Urothelium cell line (cell line): ENCODE measurements around the gene MXRA5.
"Not testable (repeated sequence)": the region's sequence is repeated elsewhere in the genome, so short reads cannot be mapped to it uniquely, and the experiment has no call there.

Source experiments
- DNase-seq: peaks from one replicate; pipeline ENCODE4 v3.0.0; 2011; ENCODE audit warnings: low spot score, mixed read lengths
- FAIRE-seq: peaks from 2 replicates; lab custom pipeline; 2011; peaks lifted over from hg19 to GRCh38; lab: Jason Lieb, UNC

MXRA5 gene

DNA sequence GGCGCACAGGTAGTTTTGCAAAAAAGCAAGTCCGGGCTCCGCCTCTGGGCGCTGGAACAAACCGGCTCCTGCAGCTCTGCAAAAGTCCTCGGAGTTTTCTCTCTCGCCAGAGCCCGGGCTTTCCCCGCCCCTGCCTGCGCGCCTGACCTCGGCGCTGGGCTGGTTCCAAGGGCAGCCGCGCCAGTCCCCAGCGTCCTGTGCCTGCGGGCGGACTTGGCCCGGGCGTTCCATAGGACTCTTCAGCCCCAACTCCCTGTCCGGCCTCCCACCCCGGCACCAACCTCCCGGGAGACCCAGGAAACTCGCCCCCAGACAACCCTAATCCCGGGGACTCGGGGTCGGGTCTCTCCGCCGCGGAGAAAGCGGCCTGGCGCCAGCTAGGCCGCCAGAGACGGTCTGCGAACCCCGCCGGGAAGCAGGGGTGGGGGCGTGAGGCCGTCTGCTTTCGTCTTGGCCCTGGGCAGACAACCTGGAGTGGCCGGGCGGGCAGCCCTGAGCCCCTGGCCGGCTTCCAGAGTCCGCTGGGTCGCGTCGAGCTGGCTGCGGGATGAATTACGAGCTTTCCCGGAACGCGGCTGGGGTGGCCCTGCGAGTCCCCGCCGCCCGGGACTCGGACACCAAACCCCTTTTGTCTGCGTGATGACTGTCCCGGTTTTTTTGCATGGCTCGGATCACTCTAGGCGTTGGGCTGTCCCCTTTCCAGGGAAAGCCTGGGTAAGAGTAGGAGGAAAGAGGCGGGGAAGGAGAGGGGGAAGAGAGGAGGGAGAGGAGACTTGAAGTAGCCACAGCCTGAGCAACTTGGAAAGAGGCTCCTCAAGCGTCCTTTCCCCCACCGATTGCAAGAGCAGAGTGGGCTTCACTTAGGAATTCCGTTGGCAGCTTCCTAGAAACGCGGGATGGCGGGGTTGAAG is 916 bp downstream of the MXRA5 start:
- DNase-seq (peak; percentile 30), FAIRE-seq (no peak)

DNA sequence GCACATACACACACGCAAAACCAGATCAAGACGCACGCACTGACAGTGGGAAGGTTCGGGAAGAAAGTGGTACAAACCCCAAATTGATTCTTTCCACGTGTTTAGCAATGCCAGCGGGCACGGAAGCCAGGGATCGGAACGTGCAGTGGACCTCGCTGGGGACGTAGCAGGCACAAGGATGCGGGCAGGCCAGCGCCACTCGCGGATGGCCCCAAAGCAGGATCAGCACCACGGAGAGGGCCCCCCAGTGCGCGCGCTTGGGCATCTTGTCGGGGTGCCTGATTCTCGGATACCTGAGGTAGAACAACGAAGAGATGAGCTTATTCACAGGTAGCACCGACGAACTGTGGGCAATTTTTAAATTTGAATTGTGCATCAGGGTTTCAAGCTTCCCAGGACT is 2.9 kb downstream of the MXRA5 start:
- not testable (repeated sequence) for FAIRE-seq, DNase-seq

DNA sequence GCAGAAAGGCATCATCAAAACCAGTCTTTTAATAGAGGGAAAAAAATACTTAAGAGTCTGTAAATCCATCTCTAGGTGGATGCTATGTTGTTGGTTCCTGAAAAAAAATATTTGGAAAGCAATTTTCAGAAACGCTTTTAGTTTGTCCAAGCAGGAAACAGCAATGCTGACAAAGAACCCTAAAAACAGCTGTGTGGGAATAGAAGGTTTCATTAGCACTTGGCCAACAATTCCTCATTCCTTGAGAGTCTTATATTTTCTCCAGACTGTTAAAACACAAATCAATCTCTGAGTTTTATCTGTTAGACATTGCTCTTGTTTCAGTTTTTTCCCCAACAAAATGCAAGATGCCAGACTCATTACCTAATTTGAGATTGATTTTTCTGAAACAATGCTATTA is 6.4 kb downstream of the MXRA5 start:
- FAIRE-seq (no peak), DNase-seq (no peak)

DNA sequence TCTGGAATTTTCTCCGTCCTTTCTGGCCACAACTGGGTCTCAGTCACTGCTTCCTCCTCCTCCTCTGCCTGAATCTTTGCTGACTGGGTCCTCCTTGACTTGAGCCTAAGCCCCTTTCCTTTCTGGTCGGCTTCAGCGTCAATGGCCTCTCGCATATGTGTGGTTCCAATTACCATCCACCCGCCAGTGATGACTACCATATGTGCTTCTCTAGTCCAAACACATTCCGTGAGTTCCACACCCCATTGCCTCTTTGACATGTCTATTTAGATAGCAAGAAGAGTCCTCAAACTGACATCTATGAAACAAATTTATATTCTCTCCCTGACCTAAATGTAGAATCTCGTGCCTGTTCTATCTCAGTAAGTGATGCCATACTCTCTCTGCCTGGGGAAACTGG is 19.8 kb downstream of the MXRA5 start:
- DNase-seq (no peak), FAIRE-seq (no peak)

DNA sequence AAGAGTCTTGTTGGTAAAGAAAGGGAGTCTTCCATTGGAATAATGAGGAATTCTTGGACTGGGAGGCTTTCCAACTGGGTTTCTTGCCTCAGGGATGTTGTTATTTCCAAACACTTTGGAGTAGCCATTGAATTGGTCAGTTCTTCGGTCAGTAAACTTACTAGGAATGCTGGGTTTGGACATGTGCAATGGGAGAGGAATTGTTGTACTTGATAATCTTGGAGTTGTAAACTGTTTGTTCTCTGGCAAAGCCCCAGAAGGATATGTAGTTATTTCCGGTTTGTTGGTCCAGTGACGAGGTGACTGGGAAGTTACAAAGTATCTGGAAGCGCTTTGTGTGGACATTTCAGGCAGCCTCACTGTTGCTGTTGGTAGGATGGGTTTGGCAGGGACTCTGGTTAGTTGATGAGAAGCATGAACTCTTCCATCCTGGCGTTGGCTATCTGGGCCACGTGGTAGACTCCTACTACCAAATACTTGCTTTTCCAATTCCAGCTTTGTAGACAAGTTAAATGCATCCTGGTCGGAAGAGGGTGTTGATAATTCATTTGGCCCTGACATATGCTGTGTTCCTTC is 25.9 kb downstream of the MXRA5 start:
- FAIRE-seq, result no peak
- no peak for DNase-seq

DNA sequence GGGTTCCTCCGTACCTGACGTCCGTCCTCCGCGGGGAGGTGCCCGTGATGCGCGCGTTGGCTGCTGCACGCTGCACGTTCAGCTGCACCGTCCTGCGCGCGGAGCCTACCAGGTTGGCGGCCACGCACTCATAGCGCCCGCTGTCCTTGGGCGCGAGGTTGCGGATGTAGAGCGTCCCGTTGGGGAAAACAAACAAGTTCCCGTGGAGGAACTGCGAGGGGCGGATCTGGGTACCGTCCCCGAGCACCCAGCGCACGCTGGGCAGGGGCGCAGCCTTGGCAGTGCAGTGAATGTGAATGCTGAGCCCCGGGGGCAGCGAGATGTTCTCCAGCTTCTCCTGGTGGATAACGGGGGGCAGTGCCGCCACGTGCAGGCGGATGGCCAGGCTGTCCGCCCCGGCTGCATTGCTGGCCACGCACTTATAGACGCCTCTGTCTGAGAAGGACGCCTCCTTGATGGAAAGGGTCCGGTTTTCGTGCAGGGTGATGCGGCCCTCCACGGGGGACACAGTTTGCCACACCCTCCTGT is 29.2 kb downstream of the MXRA5 start:
- DNase-seq (no peak), FAIRE-seq (no peak)

DNA sequence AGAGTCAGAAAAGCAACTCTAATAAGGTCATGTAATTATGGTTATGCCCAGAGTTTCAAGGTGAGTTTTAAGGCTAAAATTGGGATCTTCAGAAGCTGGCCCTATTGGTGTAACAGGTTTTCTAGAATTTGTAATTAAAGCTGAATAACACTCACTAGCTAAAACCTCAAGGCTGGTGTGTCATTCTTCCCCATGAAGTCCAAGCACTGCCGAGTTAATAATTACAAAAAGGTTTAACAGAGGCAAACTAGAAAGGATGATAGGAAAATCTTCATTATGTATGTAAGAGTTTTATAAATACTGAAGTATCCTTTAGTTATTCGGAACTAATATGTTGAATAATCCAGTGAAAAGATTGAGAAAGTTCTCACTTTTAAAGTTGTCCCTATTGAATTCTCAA is 34.3 kb downstream of the MXRA5 start:
- no peak for FAIRE-seq
- DNase-seq, result no peak

DNA sequence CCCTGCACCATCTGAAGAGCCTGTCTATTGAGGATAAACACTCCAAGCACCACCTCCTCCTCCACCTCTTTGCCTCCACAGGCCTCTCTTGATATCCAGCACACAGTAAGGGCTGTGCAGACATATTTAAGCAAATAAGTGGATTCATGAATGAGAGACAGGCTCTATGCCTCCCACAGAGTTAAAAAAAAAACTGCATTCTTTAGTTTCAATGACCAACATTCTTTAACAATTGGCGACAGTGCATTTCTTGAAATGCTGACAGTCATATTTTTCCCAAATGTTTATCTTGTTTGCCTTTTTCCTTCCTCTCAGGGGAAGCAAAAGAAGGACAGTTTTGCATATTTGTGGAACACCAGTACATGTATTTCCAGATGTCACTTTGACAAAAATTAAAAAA is 38.6 kb downstream of the MXRA5 start:
- no peak for DNase-seq
- FAIRE-seq, result no peak

DNA sequence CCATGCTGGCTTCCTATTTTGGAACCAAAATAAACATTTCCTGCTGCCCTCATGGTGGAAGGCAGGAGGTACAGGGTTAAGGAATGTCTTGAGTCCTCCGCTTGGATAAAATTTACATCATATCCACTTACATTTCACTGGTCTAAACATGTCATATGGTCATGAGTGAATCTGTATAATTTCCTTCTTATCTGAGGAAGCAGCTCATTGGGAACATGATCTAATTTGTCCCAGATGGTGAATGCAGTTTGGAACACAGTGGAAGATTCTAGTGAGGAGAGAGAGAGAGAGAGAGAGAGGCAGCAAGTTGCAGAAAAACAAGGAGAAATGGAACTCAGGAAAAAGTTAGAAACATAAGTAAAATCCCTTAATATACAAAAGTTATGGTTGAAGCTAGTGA is 46.8 kb downstream of the MXRA5 start:
- DNase-seq, result no peak
- FAIRE-seq, result no peak

DNA sequence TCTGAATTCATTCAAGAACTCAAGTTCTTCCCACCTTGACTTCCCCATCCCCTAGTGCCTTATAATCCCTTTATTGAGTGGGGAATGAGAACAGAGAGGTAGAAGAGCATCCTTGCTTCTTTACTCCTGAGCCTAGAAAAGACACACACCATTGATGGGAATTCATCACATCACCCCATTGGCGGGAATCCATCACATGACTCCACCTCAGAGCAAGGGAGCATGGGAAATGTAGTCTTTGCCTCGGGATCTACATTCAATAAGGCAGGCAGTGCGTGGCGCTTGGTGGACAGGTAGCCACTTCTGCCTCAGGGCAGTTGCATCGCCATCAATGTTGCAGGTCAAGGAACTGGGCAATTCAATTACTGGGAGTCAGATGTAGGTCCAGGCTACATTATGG is 50.7 kb downstream of the MXRA5 start:
- DNase-seq (peak; percentile 6), FAIRE-seq (no peak)

DNA sequence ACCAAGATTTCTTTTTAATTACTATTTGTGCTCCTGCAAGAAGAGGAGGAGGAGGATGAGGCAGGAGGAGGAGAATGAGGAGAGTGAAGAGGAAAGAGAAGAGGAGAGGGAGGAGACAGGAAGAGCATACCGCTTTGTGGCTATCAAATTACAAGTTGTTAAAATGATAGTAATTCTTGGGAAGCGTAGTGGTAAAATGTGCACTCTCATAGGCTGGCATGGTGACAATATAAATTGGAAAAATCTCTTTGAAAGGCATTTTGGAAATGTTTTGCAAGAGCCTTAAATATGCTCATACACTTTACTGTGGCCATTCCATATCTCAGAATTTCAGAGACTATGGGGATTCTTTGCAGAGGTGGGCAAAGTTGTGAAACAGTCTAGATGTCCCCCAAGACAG is 53.2 kb downstream of the MXRA5 start:
- DNase-seq (no peak), FAIRE-seq (no peak)

DNA sequence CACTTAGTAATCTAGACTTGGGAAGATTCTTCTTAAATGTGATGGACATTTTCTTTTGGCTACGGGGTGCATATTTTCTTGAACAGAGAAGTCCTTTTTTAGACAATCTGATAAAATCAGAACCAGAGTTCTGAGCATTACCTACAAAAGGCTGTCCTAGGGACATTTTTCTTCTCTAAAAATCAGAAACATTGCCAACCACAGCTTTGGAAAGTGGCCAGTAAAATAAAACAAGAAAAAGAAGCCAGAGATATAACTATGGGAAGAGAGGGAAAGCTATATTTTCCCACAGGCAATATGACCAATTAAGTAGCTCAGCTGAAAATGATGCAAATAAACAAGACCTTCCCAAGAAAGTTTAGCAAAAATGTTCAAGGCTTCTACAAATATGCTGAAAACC is 55.9 kb downstream of the MXRA5 start:
- FAIRE-seq, result no peak
- DNase-seq, result no peak

DNA sequence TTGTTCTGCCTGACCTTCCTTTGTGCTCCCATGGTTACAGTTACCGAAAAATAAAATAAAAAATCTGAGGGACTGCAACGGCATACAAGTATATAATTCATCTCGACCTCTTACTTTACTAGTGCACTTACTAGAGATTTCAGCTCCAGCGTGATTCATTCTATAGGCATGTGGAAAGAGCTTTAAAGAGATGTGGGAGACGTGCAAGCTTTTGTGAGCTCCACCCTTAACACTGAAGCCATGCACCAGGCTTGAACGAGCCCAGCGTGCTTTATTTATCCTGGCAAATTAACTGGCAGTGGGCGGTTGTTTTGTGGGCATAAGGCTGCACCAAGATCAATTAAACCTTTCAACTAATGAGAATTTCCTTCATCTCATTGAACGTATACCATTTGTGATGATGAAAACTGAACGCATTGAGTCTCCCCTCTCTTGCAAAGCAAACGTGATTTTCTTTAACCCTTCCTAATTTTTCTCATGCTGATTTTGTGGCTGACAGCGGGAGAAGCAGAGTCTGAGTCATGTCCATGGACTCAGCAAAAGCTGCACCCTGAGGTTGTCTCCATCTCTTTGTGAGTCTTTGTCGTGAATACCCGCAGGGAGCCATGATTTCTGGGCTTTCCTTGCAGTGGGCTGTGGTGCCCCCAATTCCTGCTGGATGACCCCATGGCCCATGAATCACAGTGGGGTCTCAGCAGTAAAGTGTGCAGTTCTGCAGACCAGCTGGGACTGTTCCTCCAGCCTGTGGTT is 60.1 kb downstream of the MXRA5 start:
- DNase-seq (peak; percentile 13), FAIRE-seq (no peak)

DNA sequence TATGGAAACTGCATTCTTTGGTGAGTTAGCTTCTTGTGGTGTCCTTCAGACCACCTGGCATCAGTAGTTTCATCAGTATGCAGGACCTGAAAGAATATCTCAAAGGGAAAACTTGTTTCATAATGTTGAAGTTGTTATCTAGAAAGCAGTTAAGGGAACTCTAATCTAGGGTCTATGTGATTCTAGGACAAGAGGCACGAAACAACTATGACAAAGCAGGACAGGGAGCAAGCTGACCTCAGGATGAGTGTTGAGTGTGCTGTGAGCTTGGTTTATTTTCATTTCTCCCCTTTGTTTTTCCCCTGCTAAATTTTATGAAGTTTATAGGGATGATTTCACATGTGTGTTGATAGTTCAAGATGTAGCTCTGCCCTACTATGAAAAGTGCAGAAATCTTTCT is 65.7 kb downstream of the MXRA5 start:
- DNase-seq, result no peak
- no peak for FAIRE-seq

DNA sequence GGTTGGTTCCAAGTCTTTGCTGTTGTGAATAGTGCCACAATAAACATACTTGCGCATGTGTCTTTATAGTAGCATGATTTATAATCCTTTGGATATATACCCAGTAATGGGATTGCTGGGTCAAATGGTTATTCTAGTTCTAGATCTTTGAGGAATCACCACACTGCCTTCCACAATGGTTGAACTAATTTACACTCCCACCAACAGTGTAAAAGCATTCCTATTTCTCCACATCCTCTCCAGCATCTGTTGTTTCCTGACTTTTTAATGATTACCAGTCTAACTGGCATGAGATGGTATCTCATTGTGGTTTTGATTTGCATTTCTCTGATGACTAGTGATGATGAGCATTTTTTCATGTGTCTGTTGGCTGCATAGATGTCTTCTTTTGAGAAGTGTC is 72.8 kb downstream of the MXRA5 start:
- not testable (repeated sequence) for DNase-seq, FAIRE-seq

DNA sequence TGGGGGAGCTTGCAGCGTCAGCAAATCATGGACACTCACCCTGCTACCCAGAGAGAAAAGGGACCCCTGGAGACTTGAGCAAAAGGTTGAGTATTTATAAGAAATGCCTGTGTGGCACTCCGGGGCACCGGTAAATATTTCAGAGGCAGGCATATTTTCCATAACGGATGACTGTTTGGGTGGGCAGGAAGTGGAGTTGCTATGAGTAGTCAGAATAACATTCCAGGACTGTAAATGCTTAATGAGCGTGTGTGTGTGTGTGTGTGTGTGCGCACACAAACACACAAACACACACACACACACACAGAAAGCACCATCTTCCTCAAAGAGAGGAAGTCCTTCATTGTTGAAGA is 74.6 kb downstream of the MXRA5 start:
- FAIRE-seq, result no peak
- peak; percentile 25 for DNase-seq

DNA sequence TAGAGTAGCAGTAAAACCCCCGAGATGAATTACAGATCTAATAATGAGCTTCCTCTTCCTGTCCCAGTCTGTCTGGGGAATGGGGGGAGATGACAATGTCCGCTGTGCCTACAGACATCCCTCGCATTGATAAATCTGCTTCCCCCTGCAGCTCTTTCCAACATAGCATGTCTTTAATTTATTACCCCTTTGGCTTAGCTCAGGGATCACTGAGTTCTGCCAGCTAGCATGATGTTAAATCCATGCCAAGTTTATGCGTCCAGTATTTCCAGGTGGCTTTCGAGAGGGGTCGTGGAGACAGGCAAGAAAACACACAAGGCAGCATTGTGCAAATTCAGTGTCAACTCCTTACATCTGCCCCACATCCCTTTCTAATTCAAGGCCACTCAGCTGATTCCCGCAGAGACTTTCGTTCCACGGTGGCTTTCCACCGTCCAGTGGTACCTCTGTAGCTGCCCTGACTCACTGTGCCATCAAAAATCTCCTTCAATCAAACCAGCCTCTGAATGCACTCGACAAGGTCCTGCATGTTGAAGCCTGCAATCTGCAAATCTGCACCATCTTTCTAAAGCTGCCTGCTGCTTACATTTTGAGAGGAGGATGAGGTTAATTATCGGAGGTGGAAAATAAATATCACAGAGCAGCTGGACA is 75.1 kb downstream of the MXRA5 start:
- FAIRE-seq, result no peak

DNA sequence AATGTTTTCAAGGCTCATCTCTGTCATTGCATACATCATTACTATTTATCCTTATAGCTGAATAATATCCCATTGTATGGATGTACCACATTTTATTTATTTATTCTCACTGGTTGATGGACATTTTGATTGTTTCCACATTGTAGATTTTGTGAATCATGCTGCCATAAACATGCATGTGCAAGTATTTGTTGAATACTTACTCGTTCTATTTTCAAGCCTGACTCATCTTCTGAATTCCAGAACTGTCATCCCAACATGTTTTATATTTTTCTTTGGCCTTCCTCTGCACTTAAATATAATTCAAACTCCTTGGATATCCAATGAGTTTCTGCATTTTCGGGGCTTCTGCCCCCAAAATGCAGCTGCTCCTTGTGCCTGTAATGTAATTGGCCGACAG is 77.6 kb downstream of the MXRA5 start:
- FAIRE-seq, result no peak

More for the DNA sequence above, 75.1 kb downstream of the MXRA5 start:
- no peak for DNase-seq

DNA sequence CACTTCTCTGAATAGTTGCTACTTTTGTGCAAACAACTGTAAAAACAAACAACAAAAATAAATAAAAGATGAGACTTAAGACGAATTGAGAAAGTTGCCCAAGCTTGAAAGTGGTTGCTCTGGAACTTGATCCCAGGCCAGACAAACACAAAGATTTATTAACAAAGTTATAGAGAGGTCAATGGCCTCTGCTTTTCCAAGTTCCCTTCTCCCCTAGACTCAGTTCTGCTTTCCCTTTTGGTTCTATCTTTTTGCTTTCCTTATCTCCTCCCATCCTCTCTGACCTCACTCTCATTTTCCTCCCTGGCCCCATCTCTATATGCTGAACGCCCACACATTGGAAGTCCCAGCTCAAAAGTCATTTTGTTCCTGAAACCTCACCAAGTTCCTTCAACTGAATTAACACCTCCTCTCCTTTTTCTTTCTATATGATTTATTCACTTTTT is 82.7 kb downstream of the MXRA5 start:
- DNase-seq (no peak), FAIRE-seq (no peak)

More for the DNA sequence above, 77.6 kb downstream of the MXRA5 start:
- DNase-seq, result no peak

DNA sequence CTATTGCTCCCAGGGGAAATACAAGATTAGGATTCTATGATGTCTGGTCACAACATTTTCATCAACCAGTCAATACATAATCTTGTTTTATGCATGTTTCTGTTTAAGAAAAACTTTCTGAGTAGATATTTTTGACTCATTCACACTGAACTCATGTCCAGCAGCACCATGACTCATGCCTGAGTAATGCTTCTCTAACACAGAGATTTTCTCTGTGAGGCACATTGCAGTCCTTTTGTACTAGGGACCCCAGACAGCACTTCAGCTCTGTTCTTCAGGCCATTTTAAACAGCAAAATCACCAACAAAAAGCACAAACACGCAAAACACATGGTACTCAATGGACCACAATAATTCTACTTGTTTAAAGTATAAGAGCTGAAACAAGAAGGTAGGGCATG is 83.6 kb downstream of the MXRA5 start:
- peak; percentile 36 for DNase-seq
- FAIRE-seq, result no peak
